ENCODE results near the gene FADS1. TPM values are rescaled to one million over a fixed set of nuclear protein-coding genes. Genes with fewer than 3 reads are reported as not detected.

The FADS1 gene
- total RNA-seq, 4 donors from 2014 or later: 25.4 to 209 (median 62.5) TPM

DNA sequence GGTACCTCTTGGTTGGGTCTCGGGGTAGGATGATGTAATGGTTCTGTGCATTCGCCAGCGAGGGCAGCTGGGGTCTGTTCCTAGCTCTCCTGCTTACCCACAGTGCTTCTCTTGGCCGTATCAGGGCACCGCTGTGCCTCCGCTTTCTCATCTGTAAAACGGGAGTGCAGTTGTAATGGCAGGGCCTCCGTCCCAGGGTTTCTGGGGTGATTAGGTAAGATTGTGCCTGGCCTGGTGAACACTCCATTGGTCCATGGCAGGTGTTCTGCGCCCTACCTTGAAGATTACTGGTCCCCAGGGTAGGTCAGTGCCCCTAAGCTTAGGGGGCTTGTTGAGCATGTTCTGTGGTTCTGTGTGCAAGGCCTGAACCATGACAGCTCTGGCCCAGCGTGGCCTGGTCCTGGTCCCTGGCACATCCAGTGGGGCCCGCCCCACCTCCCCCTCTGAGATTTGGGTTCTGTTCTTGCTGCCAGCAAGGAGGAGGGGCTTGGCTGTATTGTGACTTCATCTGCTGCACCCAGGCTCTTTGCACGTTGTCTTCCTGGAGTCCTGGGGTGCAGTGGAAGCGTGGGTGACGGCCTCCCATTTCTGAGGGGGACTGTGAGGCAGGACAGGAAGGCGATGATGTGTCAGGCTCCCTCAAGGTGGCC lies 59.5 kb downstream of the FADS1 start:
- in situ Hi-C loops (cut with MboI; ENCODE audit: low sequenced_read_pairs in 4 of 4) (no loop called here), intact Hi-C loops (cut with DNase I; ENCODE audit: low total_unique reads) (no loop called here)
- H3K27me3 ChIP-seq: peaks cover 3 to 9% (median 8%) of the 10 kb centered on the region in 3 donors
- TF ChIP-seq CTCF (IDR thresholded peaks at IDR 0.05 in 4 of 5, conservative IDR thresholded peaks at IDR 0.05 in 1 of 5) (no peak), POLR2A (IDR thresholded peaks at IDR 0.05) (no peak)
- ATAC-seq (no peak), DNase-seq (no peak)
- no peaks in the 10 kb centered on the region for H3K4me1 ChIP-seq
- no peaks in the 10 kb centered on the region for H3K9me3 ChIP-seq
- no peak overlapping the region for H3K4me3 ChIP-seq
- no peaks in the 10 kb centered on the region for H3K36me3 ChIP-seq
- no peak overlapping the region for H3K27ac ChIP-seq

- H3K27ac ChIP-seq: no peak overlapping the region
- ATAC-seq (no peak), DNase-seq (no peak)
- no peaks in the 10 kb centered on the region for H3K36me3 ChIP-seq
- intact Hi-C loops (cut with DNase I; ENCODE audit: low total_unique reads) (no loop called here), in situ Hi-C loops (cut with MboI; ENCODE audit: low sequenced_read_pairs in 4 of 4) (no loop called here)
- peaks cover 5 to 15% (median 9%) of the 10 kb centered on the region in 3 donors for H3K27me3 ChIP-seq
- H3K9me3 ChIP-seq: no peaks in the 10 kb centered on the region
- TF ChIP-seq CTCF (IDR thresholded peaks at IDR 0.05 in 4 of 5, conservative IDR thresholded peaks at IDR 0.05 in 1 of 5) (no peak), POLR2A (IDR thresholded peaks at IDR 0.05) (no peak)
- no peaks in the 10 kb centered on the region for H3K4me1 ChIP-seq
- no peak overlapping the region for H3K4me3 ChIP-seq
Measured at GRCh38 chr11:61756452-61757212, 60.2 kb downstream of the FADS1 start.

GRCh38 chr11:61756147-61756451 lies 60.7 kb downstream of the FADS1 start:
- no peak for TF ChIP-seq CTCF (IDR thresholded peaks at IDR 0.05 in 4 of 5, conservative IDR thresholded peaks at IDR 0.05 in 1 of 5)
- no peak for TF ChIP-seq POLR2A (IDR thresholded peaks at IDR 0.05)
- Histone ChIP-seq H3K9me3 (no peaks in the 10 kb centered on the region), H3K4me1 (no peaks in the 10 kb centered on the region), H3K36me3 (no peaks in the 10 kb centered on the region), H3K27ac (no peak overlapping the region), H3K4me3 (no peak overlapping the region), H3K27me3 (peaks cover 5 to 12% (median 9%) of the 10 kb centered on the region in 3 donors)
- no peak for ATAC-seq
- no peak for DNase-seq
- intact Hi-C loops (cut with DNase I; ENCODE audit: low total_unique reads) (no loop called here), in situ Hi-C loops (cut with MboI; ENCODE audit: low sequenced_read_pairs in 4 of 4) (no loop called here)

- no peaks in the 10 kb centered on the region for H3K4me1 ChIP-seq
- no peaks in the 10 kb centered on the region for H3K9me3 ChIP-seq
- ATAC-seq: no peak
- no peak overlapping the region for H3K4me3 ChIP-seq
- peaks cover 5 to 11% (median 9%) of the 10 kb centered on the region in 3 donors for H3K27me3 ChIP-seq
- no peaks in the 10 kb centered on the region for H3K36me3 ChIP-seq
- TF ChIP-seq POLR2A (IDR thresholded peaks at IDR 0.05) (no peak), CTCF (IDR thresholded peaks at IDR 0.05 in 4 of 5, conservative IDR thresholded peaks at IDR 0.05 in 1 of 5) (no peak)
- in situ Hi-C loops (cut with MboI; ENCODE audit: low sequenced_read_pairs in 4 of 4): no loop called here
- intact Hi-C loops (cut with DNase I; ENCODE audit: low total_unique reads): no loop called here
- DNase-seq: no peak
- no peak overlapping the region for H3K27ac ChIP-seq
Measured at GRCh38 chr11:61754534-61755482, 62.0 kb downstream of the FADS1 start.

Measured in gastrocnemius medialis (tissue), 4 donors.